SK-N-SH (cell line): ENCODE results near the gene S100A5. TPM values are rescaled to one million over a fixed set of nuclear protein-coding genes. Genes with fewer than 3 reads are reported as not detected.

Experiments used
- CTCF ChIA-PET: fragments of 300-600, 350-600 bp; formaldehyde crosslinking; extraction: SDS; loops from one replicate; lab custom pipeline; 2021; lab: Yijun Ruan, JAX
- POLR2A ChIA-PET: fragments of 350-600 bp; sonication (Branson Sonifier 250); formaldehyde crosslinking; extraction: SDS; loops from one replicate; lab custom pipeline; 2020; ENCODE audit warnings: antibody characterized with exemption, inconsistent platforms; lab: Yijun Ruan, JAX
- DNase-seq: peaks from one replicate; pipeline ENCODE4 v3.0.0; 2012
- H2AFZ ChIP-seq: fragments of 200-600 bp; sonication (generic); 2 replicates; pipeline ENCODE4 v1.8.1; 2016; ENCODE audit warnings: antibody characterized with exemption, mild to moderate bottlenecking, low read depth
- H3F3A ChIP-seq: fragments of 200-600 bp; sonication (generic); replicated peaks from 2 replicates; pipeline ENCODE3; 2016; ENCODE audit warnings: antibody characterized with exemption, mild to moderate bottlenecking; ENCODE audit not compliant: insufficient read depth
- H3K27ac ChIP-seq, 2 experiments: fragments of 200-500 bp in 1 of 2; fragments of 200-600 bp in 1 of 2; sonication (Bioruptor generic) in 1 of 2; sonication (generic), shearing (Covaris generic) in 1 of 2; 2 replicates each; pipeline versions ENCODE4 v1.5.1 to v1.6.1; 2014 to 2016; ENCODE audit warnings: low read depth in 2 of 2, inconsistent platforms in 1 of 2, low read length in 1 of 2, mild to moderate bottlenecking in 1 of 2, mixed read lengths in 1 of 2
- H3K27me3 ChIP-seq: fragments of 200-600 bp; sonication (generic), shearing (Covaris generic); 2 replicates; pipeline ENCODE4 v1.6.1; 2016; ENCODE audit warnings: mixed run types; ENCODE audit not compliant: insufficient read depth
- H3K36me3 ChIP-seq, 2 experiments: fragments of 200-500 bp in 1 of 2; fragments of 200-600 bp in 1 of 2; sonication (Bioruptor generic) in 1 of 2; sonication (generic) in 1 of 2; replicated peaks in 1 of 2; 2 replicates each; pipeline versions ENCODE3 to v1.5.1; 2014 to 2016; ENCODE audit warnings: low read length in 1 of 2, mild to moderate bottlenecking in 1 of 2; ENCODE audit not compliant: insufficient read depth in 2 of 2, control insufficient read depth in 1 of 2
- H3K4me1 ChIP-seq, 2 experiments: fragments of 200-500 bp in 1 of 2; fragments of 200-600 bp in 1 of 2; sonication (Bioruptor generic) in 1 of 2; sonication (generic), shearing (Covaris generic) in 1 of 2; 2 replicates each; pipeline versions ENCODE4 v1.5.1 to v1.6.1; 2014 to 2016; ENCODE audit warnings: low read depth in 1 of 2, low read length in 1 of 2, mixed run types in 1 of 2; ENCODE audit not compliant: insufficient read depth in 2 of 2, control insufficient read depth in 1 of 2
- H3K4me2 ChIP-seq: fragments of 200-600 bp; sonication (generic), shearing (Covaris generic); 2 replicates; pipeline ENCODE4 v1.6.1; 2017; ENCODE audit warnings: mixed run types
- H3K4me3 ChIP-seq, 2 experiments: fragments of 200-500 bp in 1 of 2; fragments of 200-600 bp in 1 of 2; sonication (Bioruptor generic) in 1 of 2; sonication (generic), shearing (Covaris generic) in 1 of 2; 2 replicates each; pipeline versions ENCODE4 v1.5.1 to v1.8.1; 2014 to 2016; ENCODE audit warnings: low read depth in 2 of 2, inconsistent platforms in 1 of 2, low read length in 1 of 2, mild to moderate bottlenecking in 1 of 2, mixed read lengths in 1 of 2, moderate library complexity in 1 of 2
- H3K79me2 ChIP-seq: fragments of 200-600 bp; sonication (generic); 2 replicates; pipeline ENCODE4 v1.8.1; 2017; ENCODE audit warnings: mild to moderate bottlenecking; ENCODE audit not compliant: insufficient read depth
- H3K9ac ChIP-seq: fragments of 200-600 bp; sonication (generic); 2 replicates; pipeline ENCODE4 v1.6.1; 2017; ENCODE audit warnings: mixed run types
- H3K9me2 ChIP-seq: fragments of 200-600 bp; sonication (generic); 2 replicates; pipeline ENCODE4 v1.6.1; 2017; ENCODE audit warnings: mixed run types
- H3K9me3 ChIP-seq: fragments of 200-600 bp; sonication (generic); 2 replicates; pipeline ENCODE4 v1.6.1; 2017; ENCODE audit warnings: mixed run types, mild to moderate bottlenecking, moderate library complexity
- H4K20me1 ChIP-seq: fragments of 200-600 bp; sonication (generic); 2 replicates; pipeline ENCODE4 v1.6.1; 2017; ENCODE audit warnings: mild to moderate bottlenecking, mixed run types; ENCODE audit not compliant: insufficient read depth
- CHD2 ChIP-seq: fragments of 150-350 bp; IDR thresholded peaks from 2 replicates; pipeline ENCODE4 v1.6.1; 2018; ENCODE audit warnings: low read length; ENCODE audit not compliant: partially characterized antibody
- ELF1 ChIP-seq: IDR thresholded peaks from 2 replicates; pipeline ENCODE4 v1.4.0; 2012
- FOSL2 ChIP-seq: IDR thresholded peaks from 2 replicates; pipeline ENCODE4 v1.4.0; 2012; ENCODE audit warnings: low read depth, mild to moderate bottlenecking, moderate library complexity, borderline replicate concordance
- FOXJ3 ChIP-seq: sonication (generic); formaldehyde crosslinking; IDR thresholded peaks from 2 replicates; pipeline ENCODE4 v1.5.1; 2020; ENCODE audit warnings: mild to moderate bottlenecking, missing genetic modification reagents
- FOXM1 ChIP-seq: IDR thresholded peaks from 2 replicates; pipeline ENCODE4 v1.4.0; 2012; ENCODE audit warnings: low read depth, mild to moderate bottlenecking
- GABPA ChIP-seq: IDR thresholded peaks from 2 replicates; pipeline ENCODE4 v1.4.0; 2012; ENCODE audit warnings: low read depth, mild to moderate bottlenecking
- GATA2 ChIP-seq: sonication (generic); formaldehyde crosslinking; IDR thresholded peaks from 2 replicates; pipeline ENCODE4 v1.5.0; 2020; ENCODE audit warnings: mild to moderate bottlenecking, missing genetic modification reagents
- IRF3 ChIP-seq: fragments of 150-350 bp; IDR thresholded peaks from 2 replicates; pipeline ENCODE4 v1.6.1; 2016; ENCODE audit warnings: mild to moderate bottlenecking, low read depth, low read length
- MAX ChIP-seq: IDR thresholded peaks from 2 replicates; pipeline ENCODE4 v1.4.0; 2012; ENCODE audit warnings: low read depth
- MEF2A ChIP-seq: IDR thresholded peaks from 2 replicates; pipeline ENCODE4 v1.4.0; 2012; ENCODE audit warnings: low read depth, borderline replicate concordance
- POLR2AphosphoS5 ChIP-seq: IDR thresholded peaks from 2 replicates; pipeline ENCODE4 v1.6.1; 2012; ENCODE audit warnings: low read depth, low read length
- RAD21 ChIP-seq: IDR thresholded peaks from 2 replicates; pipeline ENCODE4 v1.6.1; 2012; ENCODE audit warnings: mild to moderate bottlenecking, low read length
- RCOR1 ChIP-seq: fragments of 150-350 bp; IDR thresholded peaks from 2 replicates; pipeline ENCODE4 v1.6.1; 2017; ENCODE audit warnings: antibody characterized with exemption, low read length
- REST ChIP-seq: IDR thresholded peaks from 2 replicates; pipeline ENCODE4 v1.6.1; 2012; ENCODE audit warnings: mild to moderate bottlenecking, low read depth, low read length, moderate library complexity
- SMC3 ChIP-seq: IDR thresholded peaks from 2 replicates; pipeline ENCODE4 v1.6.1; 2012; ENCODE audit warnings: low read depth, low read length, improper control_type of control experiment
- YY1 ChIP-seq: IDR thresholded peaks from 2 replicates; pipeline ENCODE4 v1.4.0; 2012; ENCODE audit warnings: low read depth, mild to moderate bottlenecking
- ZBTB33 ChIP-seq: IDR thresholded peaks from 2 replicates; pipeline ENCODE4 v1.4.0; 2012; ENCODE audit warnings: low read depth, borderline replicate concordance
- WGBS: methylation state at CpG from one replicate; pipeline ENCODE4 v1.1.6; 2017; ENCODE audit warnings: low lambda C conversion rate; 5-methylcytosine and 5-hydroxymethylcytosine counted together
- polyA plus RNA-seq, 3 experiments: library from polyadenylated mRNA; depleted of rRNA; stranded (reverse); fragments of >200 nt; gene quantifications; 2 replicates each; pipeline ENCODE4 v1.2.3, GENCODE V29; 2012

S100A5 gene
- polyA plus RNA-seq, 1 of the 3 experiments (the other 2 are of a cell fraction): 0.15 TPM

GRCh38 chr1:153566414-153567371 lies 26.0 kb upstream of the S100A5 start (continued):
- TF ChIP-seq ZBTB33: peak; percentile 77; the same call in 1 of the 2 replicates
- peak; percentile 78 for TF ChIP-seq POLR2AphosphoS5
- TF ChIP-seq MEF2A: peak; percentile 46; the same call in 1 of the 2 replicates
- TF ChIP-seq REST: 0 out of 2 replicates have a peak, but pooled peaks have one; percentile 44
- TF ChIP-seq YY1: no peak
- TF ChIP-seq FOXJ3: no peak
- peak; percentile 80 for TF ChIP-seq CHD2
- peak; percentile 47 for TF ChIP-seq GABPA
- peak; percentile 88 for TF ChIP-seq FOXM1
- TF ChIP-seq RAD21: peak; percentile 6; the same call in 1 of the 2 replicates

- Histone ChIP-seq H3K36me3 (no peaks in the 10 kb centered on the region), H3K4me1 (peaks cover 35 to 43% of the 10 kb centered on the region in 2 experiments), H3K79me2 (peaks cover 26% of the 10 kb centered on the region), H3K9ac (peak within 1 kb of the TSS; percentile 82), H3F3A (peaks cover 5% of the 10 kb centered on the region), H2AFZ (peak within 1 kb of the TSS; percentile 64; the same call in 1 of the 2 replicates), H3K9me3 (no peaks in the 10 kb centered on the region), H3K9me2 (no peaks in the 10 kb centered on the region), H3K27me3 (no peaks in the 10 kb centered on the region), H4K20me1 (no peaks in the 10 kb centered on the region), H3K27ac (peak within 1 kb of the TSS; percentile 95 to 99), H3K4me2 (peak within 1 kb of the TSS; percentile 70), H3K4me3 (no peak within 1 kb of the TSS)
- ChIA-PET POLR2A (no interaction called here), CTCF (interaction anchor here (1.0 to 7.2 kb wide), 5 partner anchors 33 to 213 kb away, joined by 4 to 81 read pairs (median 6); no protein-coding TSS in a partner anchor)
- WGBS: 15% methylated on average over 6 of the region's 8 CpGs
- DNase-seq: no peak
- TF ChIP-seq REST: no peak
- no peak for TF ChIP-seq GATA2
- peak; percentile 90 for TF ChIP-seq FOSL2
- TF ChIP-seq MAX: peak; percentile 87
- TF ChIP-seq MEF2A: no peak
- TF ChIP-seq IRF3: no peak
- no peak for TF ChIP-seq RCOR1
- no peak for TF ChIP-seq SMC3
- TF ChIP-seq ELF1: no peak
These were observed 25.0 kb upstream of the S100A5 start, which contains the start of gene S100A2 for GRCh38 chr1:153565529-153566374. Gene S100A2, minus strand, starts transcription at chr1:153565844. Its CDS starts 1,967 bp downstream, at chr1:153563877.
